MM.1S (cell line): ENCODE results near the gene DDX10.

Experiments
- DNase-seq: peaks from one replicate; pipeline ENCODE4 v3.0.0-alpha.2; 2015
- H2AFZ ChIP-seq: fragments of 300-600 bp; sonication (generic); 2 replicates; pipeline ENCODE4 v1.6.0; 2016; ENCODE audit warnings: antibody characterized with exemption, low read length
- H3F3A ChIP-seq: fragments of 300-600 bp; sonication (generic); 2 replicates; pipeline ENCODE4 v1.6.1; 2016; ENCODE audit warnings: mild to moderate bottlenecking, antibody characterized with exemption, low read length, moderate library complexity, mixed read lengths; ENCODE audit not compliant: insufficient read depth
- H3K27ac ChIP-seq: fragments of 300-600 bp; sonication (generic); 2 replicates; pipeline ENCODE4 v1.5.1; 2016; ENCODE audit warnings: mild to moderate bottlenecking, low read length
- H3K27me3 ChIP-seq: fragments of 300-600 bp; sonication (generic); replicated peaks from 2 replicates; pipeline ENCODE4 v1.6.0; 2016; ENCODE audit warnings: low read length; ENCODE audit not compliant: insufficient read depth
- H3K36me3 ChIP-seq: fragments of 300-600 bp; sonication (generic); replicated peaks from 2 replicates; pipeline ENCODE4 v1.6.1; 2016; ENCODE audit warnings: mild to moderate bottlenecking, low read length, mixed read lengths; ENCODE audit not compliant: insufficient read depth
- H3K4me1 ChIP-seq: fragments of 300-600 bp; sonication (generic); 2 replicates; pipeline ENCODE4 v1.6.1; 2016; ENCODE audit warnings: low read length, mixed read lengths
- H3K4me2 ChIP-seq: fragments of 300-600 bp; sonication (generic); 2 replicates; pipeline ENCODE4 v1.6.0; 2016; ENCODE audit warnings: low read depth, low read length
- H3K4me3 ChIP-seq: fragments of 300-600 bp; sonication (generic); 2 replicates; pipeline ENCODE4 v1.5.1; 2016; ENCODE audit warnings: low read length, mixed read lengths
- H3K79me2 ChIP-seq: fragments of 300-600 bp; sonication (generic); 2 replicates; pipeline ENCODE4 v1.6.1; 2016; ENCODE audit warnings: mixed run types, low read length, mixed read lengths
- H3K9ac ChIP-seq: fragments of 300-600 bp; sonication (generic); 2 replicates; pipeline ENCODE4 v1.6.1; 2016; ENCODE audit warnings: low read length, mixed read lengths
- H3K9me2 ChIP-seq: fragments of 300-600 bp; sonication (generic); replicated peaks from 2 replicates; pipeline ENCODE4 v1.6.1; 2016; ENCODE audit warnings: mild to moderate bottlenecking, low read length, mixed read lengths; ENCODE audit not compliant: insufficient read depth
- H3K9me3 ChIP-seq: fragments of 300-600 bp; sonication (generic); replicated peaks from 2 replicates; pipeline ENCODE4 v1.6.1; 2016; ENCODE audit warnings: mild to moderate bottlenecking, low read length, mixed read lengths; ENCODE audit not compliant: insufficient read depth
- H4K20me1 ChIP-seq: fragments of 300-600 bp; sonication (generic); 2 replicates; pipeline ENCODE4 v1.6.1; 2016; ENCODE audit warnings: mild to moderate bottlenecking, low read length, moderate library complexity, mixed read lengths; ENCODE audit not compliant: insufficient read depth
- EZH2 ChIP-seq: fragments of 300-600 bp; sonication (generic); optimal IDR thresholded peaks from 2 replicates; pipeline ENCODE3; 2017; ENCODE audit warnings: low read depth, mild to moderate bottlenecking, antibody characterized with exemption, low read length, mixed read lengths
- EZH2phosphoT487 ChIP-seq: fragments of 300-600 bp; sonication (generic); IDR thresholded peaks from 2 replicates; pipeline ENCODE4 v1.6.1; 2018; ENCODE audit warnings: antibody characterized with exemption, low read length
- TF ChIP-seq, protein P1 (sequence below): fragments of 300-600 bp; sonication (generic); IDR thresholded peaks from 2 replicates; pipeline ENCODE4 v1.5.1; 2016; ENCODE audit warnings: antibody characterized with exemption, low read length, mixed read lengths

DDX10 gene

DNA sequence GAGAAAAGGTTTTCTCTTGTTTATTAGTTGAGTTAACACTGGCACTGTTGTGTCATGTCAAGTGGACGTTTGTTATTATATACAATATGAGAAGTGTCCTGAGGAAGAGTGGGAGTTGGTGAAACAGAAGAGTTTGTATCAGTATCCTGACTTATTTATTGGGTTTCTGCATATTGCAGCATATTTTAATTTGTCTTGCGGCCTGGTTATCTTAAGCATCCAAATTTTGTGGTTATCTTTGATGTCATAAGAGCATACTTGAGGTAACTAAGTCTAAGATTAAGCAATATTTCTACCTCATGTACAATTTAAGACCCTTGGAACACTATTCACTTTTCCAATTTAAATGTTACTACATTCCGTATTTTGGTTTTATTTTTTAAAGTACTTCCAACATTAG, 103.5 kb downstream of the DDX10 start:
- H3K4me3 ChIP-seq = no peak overlapping the region
- H3K4me1 ChIP-seq = no peaks in the 10 kb centered on the region
- DNase-seq = no peak
- H3K79me2 ChIP-seq = peaks cover 11% of the 10 kb centered on the region; the same call in 1 of the 2 replicates
- H3K4me2 ChIP-seq = no peak overlapping the region
- no peaks in the 10 kb centered on the region for H3K9me3 ChIP-seq
- H3K27ac ChIP-seq = no peak overlapping the region
- no peaks in the 10 kb centered on the region for H3K36me3 ChIP-seq
- no peaks in the 10 kb centered on the region for H3F3A ChIP-seq
- TF ChIP-seq EZH2phosphoT487 (no peak), EZH2 (no peak)
- TF ChIP-seq, protein P1, sequence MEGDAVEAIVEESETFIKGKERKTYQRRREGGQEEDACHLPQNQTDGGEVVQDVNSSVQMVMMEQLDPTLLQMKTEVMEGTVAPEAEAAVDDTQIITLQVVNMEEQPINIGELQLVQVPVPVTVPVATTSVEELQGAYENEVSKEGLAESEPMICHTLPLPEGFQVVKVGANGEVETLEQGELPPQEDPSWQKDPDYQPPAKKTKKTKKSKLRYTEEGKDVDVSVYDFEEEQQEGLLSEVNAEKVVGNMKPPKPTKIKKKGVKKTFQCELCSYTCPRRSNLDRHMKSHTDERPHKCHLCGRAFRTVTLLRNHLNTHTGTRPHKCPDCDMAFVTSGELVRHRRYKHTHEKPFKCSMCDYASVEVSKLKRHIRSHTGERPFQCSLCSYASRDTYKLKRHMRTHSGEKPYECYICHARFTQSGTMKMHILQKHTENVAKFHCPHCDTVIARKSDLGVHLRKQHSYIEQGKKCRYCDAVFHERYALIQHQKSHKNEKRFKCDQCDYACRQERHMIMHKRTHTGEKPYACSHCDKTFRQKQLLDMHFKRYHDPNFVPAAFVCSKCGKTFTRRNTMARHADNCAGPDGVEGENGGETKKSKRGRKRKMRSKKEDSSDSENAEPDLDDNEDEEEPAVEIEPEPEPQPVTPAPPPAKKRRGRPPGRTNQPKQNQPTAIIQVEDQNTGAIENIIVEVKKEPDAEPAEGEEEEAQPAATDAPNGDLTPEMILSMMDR = no peak
- H4K20me1 ChIP-seq = 0 out of 2 replicates have a peak, but pooled peaks cover 4% of the 10 kb centered on the region
- no peaks in the 10 kb centered on the region for H3K9me2 ChIP-seq
- no peak overlapping the region for H2AFZ ChIP-seq
- no peak overlapping the region for H3K9ac ChIP-seq
- H3K27me3 ChIP-seq = no peaks in the 10 kb centered on the region

DNA sequence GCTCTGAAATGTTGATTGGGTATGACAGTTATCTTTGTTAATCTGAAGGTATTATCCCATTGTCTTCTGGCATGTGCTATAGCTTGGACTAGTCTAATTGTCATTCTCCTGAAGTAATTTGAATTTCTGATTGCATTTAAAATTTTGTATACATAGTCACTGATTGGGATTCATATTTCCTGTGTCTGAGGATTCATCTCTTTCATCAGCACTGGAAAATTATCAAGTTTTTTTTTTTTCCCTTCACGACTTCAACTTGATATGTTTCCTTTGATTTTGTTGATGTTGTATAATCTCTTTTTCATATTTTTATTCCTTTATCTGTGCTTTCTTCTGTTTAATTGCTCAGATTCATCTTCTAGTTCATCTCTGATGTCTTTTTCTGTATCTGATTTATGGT, 104.1 kb downstream of the DDX10 start:
- no peak for DNase-seq
- no peaks in the 10 kb centered on the region for H3K36me3 ChIP-seq
- H3K9me3 ChIP-seq = no peaks in the 10 kb centered on the region
- no peaks in the 10 kb centered on the region for H3K9me2 ChIP-seq
- no peak overlapping the region for H3K27ac ChIP-seq
- H2AFZ ChIP-seq = no peak overlapping the region
- H3K4me2 ChIP-seq = no peak overlapping the region
- 0 out of 2 replicates have a peak, but pooled peaks cover 4% of the 10 kb centered on the region for H4K20me1 ChIP-seq
- no peaks in the 10 kb centered on the region for H3F3A ChIP-seq
- peaks cover 11% of the 10 kb centered on the region; the same call in 1 of the 2 replicates for H3K79me2 ChIP-seq
- H3K4me3 ChIP-seq = no peak overlapping the region
- H3K27me3 ChIP-seq = no peaks in the 10 kb centered on the region
- TF ChIP-seq, protein P1 = no peak
- TF ChIP-seq EZH2 = no peak
- no peak for TF ChIP-seq EZH2phosphoT487
- H3K4me1 ChIP-seq = no peaks in the 10 kb centered on the region
- H3K9ac ChIP-seq = no peak overlapping the region

DNA sequence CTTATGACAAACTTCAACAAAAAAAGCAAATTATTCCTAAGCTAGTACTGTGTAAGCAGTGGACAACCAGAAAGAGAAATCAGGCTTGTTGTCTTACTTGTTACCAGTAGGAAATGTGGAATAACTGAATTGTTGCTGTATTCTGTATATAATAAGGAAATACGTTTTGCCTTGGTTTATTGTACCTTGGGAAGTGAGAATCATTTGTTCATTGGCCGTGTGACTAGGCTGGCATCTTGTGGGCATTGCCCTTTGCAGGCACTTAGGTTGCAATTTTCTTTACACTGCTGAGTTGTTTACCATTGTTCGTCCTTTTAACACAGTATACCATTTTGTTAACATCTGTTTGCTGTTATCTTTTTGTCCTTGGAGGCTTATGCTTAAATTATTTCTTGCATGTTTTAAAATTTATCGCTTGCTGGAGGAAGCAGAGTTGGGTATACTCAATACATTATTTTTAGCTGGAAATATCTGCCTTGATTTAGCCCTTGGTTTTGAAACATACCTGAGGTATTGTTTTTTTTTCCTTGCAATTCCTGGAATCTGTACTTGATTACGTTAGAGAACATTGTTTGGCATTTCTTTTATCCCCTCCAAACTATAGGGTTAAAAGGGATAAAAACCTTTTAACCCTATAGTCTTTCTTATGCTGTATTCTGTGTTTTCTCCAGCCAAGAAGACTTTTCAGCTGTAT, 109.3 kb downstream of the DDX10 start:
- no peak for DNase-seq
- H3K27ac ChIP-seq = no peak overlapping the region
- H3K4me3 ChIP-seq = no peak overlapping the region
- H3F3A ChIP-seq = no peaks in the 10 kb centered on the region
- H3K9me2 ChIP-seq = no peaks in the 10 kb centered on the region
- no peaks in the 10 kb centered on the region for H3K9me3 ChIP-seq
- no peaks in the 10 kb centered on the region for H3K36me3 ChIP-seq
- H3K4me2 ChIP-seq = no peak overlapping the region
- no peaks in the 10 kb centered on the region for H3K27me3 ChIP-seq
- TF ChIP-seq, protein P1 = no peak
- no peak for TF ChIP-seq EZH2
- no peak for TF ChIP-seq EZH2phosphoT487
- H3K4me1 ChIP-seq = no peaks in the 10 kb centered on the region
- H3K79me2 ChIP-seq = peaks cover 15% of the 10 kb centered on the region; the same call in 1 of the 2 replicates
- no peak overlapping the region for H2AFZ ChIP-seq
- H4K20me1 ChIP-seq = 0 out of 2 replicates have a peak, but pooled peaks cover 3% of the 10 kb centered on the region
- H3K9ac ChIP-seq = no peak overlapping the region
